Measurements from ENCODE around the gene DSN1. TPM values are rescaled to one million over a fixed set of nuclear protein-coding genes. Genes with fewer than 3 reads are reported as not detected.

The DSN1 gene
- total RNA-seq, 1 experiment from 2014 or later, result 27.9 TPM

- ChIA-PET RAD21 (ENCODE audit: low non-redundant PET in 1 of 2, low total read pairs in 2 of 2, uncharacterized antibody in 2 of 2, unreplicated experiment in 2 of 2) (no interaction called here), POLR2A (no interaction called here), CTCF (no interaction called here)
- TF ChIP-seq RAD21 (IDR thresholded peaks at IDR 0.05; ENCODE audit: low read depth), result no peak
- Histone ChIP-seq H3K4me2 (ENCODE audit: low read length) (no peak overlapping the region), H3K79me2 (ENCODE audit: insufficient read depth, low read length) (no peaks in the 10 kb centered on the region), H4K20me1 (ENCODE audit: insufficient read depth) (no peaks in the 10 kb centered on the region), H3K27me3 (ENCODE audit: insufficient read depth, low read length) (no peaks in the 10 kb centered on the region), H3K27ac (ENCODE audit: low read depth, low read length) (no peak overlapping the region), H3K4me1 (ENCODE audit: control insufficient read depth in 1 of 2, insufficient read depth in 2 of 2, low read length in 2 of 2) (no peaks in the 10 kb centered on the region), H3K36me3 (ENCODE audit: control insufficient read depth in 1 of 2, insufficient read depth in 2 of 2, low read length in 2 of 2) (no peaks in the 10 kb centered on the region; a peak in 1 of 4 replicates), H3K9me3 (ENCODE audit: control insufficient read depth in 1 of 2, insufficient read depth in 1 of 2, low read depth in 1 of 2, low read length in 2 of 2) (no peaks in the 10 kb centered on the region), H2AFZ (ENCODE audit: low read depth, low read length, poor library complexity, severe bottlenecking) (no peak overlapping the region), H3K9ac (ENCODE audit: low read length) (no peak overlapping the region), H3K4me3 (replicated peaks in 1 of 2; ENCODE audit: low read depth in 1 of 2, low read length in 2 of 2) (no peak overlapping the region), H3K9me2 (ENCODE audit: insufficient read depth) (no peaks in the 10 kb centered on the region)
- no TSS peak for BruUV-seq (replicated peaks)
- intact Hi-C loops (cut with micrococcal nuclease), result no loop called here
- no peak for DNase-seq (ENCODE audit: low read depth, low spot score)
- no peak for ATAC-seq
Observed at GRCh38 chr20:36720510-36720909, 53.1 kb downstream of the DSN1 start.

- H3K4me2 ChIP-seq (ENCODE audit: low read length), result no peak overlapping the region
- no peaks in the 10 kb centered on the region for H3K9me2 ChIP-seq (ENCODE audit: insufficient read depth)
- ChIA-PET RAD21 (ENCODE audit: low non-redundant PET in 1 of 2, low total read pairs in 2 of 2, uncharacterized antibody in 2 of 2, unreplicated experiment in 2 of 2) (no interaction called here), POLR2A (no interaction called here), CTCF (no interaction called here)
- ATAC-seq (peak; percentile 66; the same call in 1 of the 2 replicates), DNase-seq (ENCODE audit: low read depth, low spot score) (no peak)
- H3K27me3 ChIP-seq (ENCODE audit: insufficient read depth, low read length), result no peaks in the 10 kb centered on the region
- no peaks in the 10 kb centered on the region for H3K4me1 ChIP-seq (ENCODE audit: control insufficient read depth in 1 of 2, insufficient read depth in 2 of 2, low read length in 2 of 2)
- intact Hi-C loops (cut with micrococcal nuclease), result no loop called here
- BruUV-seq (replicated peaks), result no TSS peak
- H3K4me3 ChIP-seq (replicated peaks in 1 of 2; ENCODE audit: low read depth in 1 of 2, low read length in 2 of 2), result no peak overlapping the region
- no peak overlapping the region for H3K9ac ChIP-seq (ENCODE audit: low read length)
- no peak overlapping the region for H3K27ac ChIP-seq (ENCODE audit: low read depth, low read length)
- H3K9me3 ChIP-seq (ENCODE audit: control insufficient read depth in 1 of 2, insufficient read depth in 1 of 2, low read depth in 1 of 2, low read length in 2 of 2), result no peaks in the 10 kb centered on the region
- no peaks in the 10 kb centered on the region for H3K79me2 ChIP-seq (ENCODE audit: insufficient read depth, low read length)
- no peaks in the 10 kb centered on the region; a peak in 1 of 4 replicates for H3K36me3 ChIP-seq (ENCODE audit: control insufficient read depth in 1 of 2, insufficient read depth in 2 of 2, low read length in 2 of 2)
- H4K20me1 ChIP-seq (ENCODE audit: insufficient read depth), result no peaks in the 10 kb centered on the region
- no peak overlapping the region for H2AFZ ChIP-seq (ENCODE audit: low read depth, low read length, poor library complexity, severe bottlenecking)
- TF ChIP-seq EZH2 (IDR thresholded peaks at IDR 0.05) (no peak), CTCF (IDR thresholded peaks at IDR 0.05 in 2 of 3, conservative IDR thresholded peaks at IDR 0.05 in 1 of 3; ENCODE audit: borderline replicate concordance in 1 of 3, insufficient read depth in 1 of 3, low read depth in 2 of 3, low read length in 2 of 3) (peak; percentile 23 to 48 (median 37); a peak in 4 of 6 replicates), RAD21 (IDR thresholded peaks at IDR 0.05; ENCODE audit: low read depth) (peak; percentile 50; the same call in 1 of the 2 replicates)
Observed at GRCh38 chr20:36717657-36718056, 55.9 kb downstream of the DSN1 start.
